ENCODE results near the gene ZP3.
"Not testable (repeated sequence)": the region's sequence is repeated elsewhere in the genome, so short reads cannot be mapped to it uniquely, and the experiment has no call there.

Gene ZP3

GRCh38 chr7:76424413-76425111, at the start of gene ZP3:
ZP3 (plus strand) TSS chr7:76424950; CDS start chr7:76424965, 15 bp downstream.
- DNase-seq = no peak

- no peak for DNase-seq
Observed at GRCh38 chr7:76375251-76375650, 49.5 kb upstream of the ZP3 start.

- no peak for DNase-seq
Observed at GRCh38 chr7:76377186-76377918, 47.4 kb upstream of the ZP3 start.

GRCh38 chr7:76380623-76380966, 44.2 kb upstream of the ZP3 start:
- no peak for DNase-seq

GRCh38 chr7:76381814-76382213, 42.9 kb upstream of the ZP3 start:
- no peak for DNase-seq

GRCh38 chr7:76383089-76383944, 41.4 kb upstream of the ZP3 start:
- DNase-seq = no peak

GRCh38 chr7:76386691-76387260, 38.0 kb upstream of the ZP3 start:
- DNase-seq = no peak

GRCh38 chr7:76387789-76388188, 37.0 kb upstream of the ZP3 start:
- DNase-seq = not testable (repeated sequence)

- no peak for DNase-seq
Observed at GRCh38 chr7:76390092-76390491, 34.7 kb upstream of the ZP3 start.

GRCh38 chr7:76392531-76393115, 32.1 kb upstream of the ZP3 start:
- DNase-seq = no peak

- peak; percentile 89 for DNase-seq
Observed at GRCh38 chr7:76393116-76394031, 31.4 kb upstream of the ZP3 start.

GRCh38 chr7:76394957-76395356, 29.8 kb upstream of the ZP3 start:
- no peak for DNase-seq

- not testable (repeated sequence) for DNase-seq
Observed at GRCh38 chr7:76395605-76395964, 29.2 kb upstream of the ZP3 start.

- DNase-seq = no peak
Observed at GRCh38 chr7:76395965-76396726, 28.6 kb upstream of the ZP3 start.

GRCh38 chr7:76396864-76397263, 27.9 kb upstream of the ZP3 start:
- DNase-seq = no peak

- peak; percentile 79 for DNase-seq
Observed at GRCh38 chr7:76397409-76398183, 27.2 kb upstream of the ZP3 start.

- no peak for DNase-seq
Observed at GRCh38 chr7:76400248-76400647, 24.5 kb upstream of the ZP3 start.

GRCh38 chr7:76403097-76403496, 21.7 kb upstream of the ZP3 start:
- DNase-seq = not testable (repeated sequence)

- no peak for DNase-seq
Observed at GRCh38 chr7:76403780-76404494, 20.8 kb upstream of the ZP3 start.

- DNase-seq = no peak
Observed at GRCh38 chr7:76405738-76406137, 19.0 kb upstream of the ZP3 start.

All from activated CD4-positive, alpha-beta T cell treated with anti-CD3 and anti-CD28 coated beads, Interleukin-2, amount 50 U/mL, for 1 hour (primary cell).